HG03354 (cell line): ENCODE measurements around the gene RASL10A.

Source experiments
- ATAC-seq: cut with Tn5 transposase; IDR thresholded peaks from one replicate; pipeline ENCODE4 v1.9.1; 2021; ENCODE audit warnings: mild to moderate bottlenecking; ENCODE audit not compliant: unreplicated experiment, poor library complexity, severe bottlenecking

RASL10A gene

DNA sequence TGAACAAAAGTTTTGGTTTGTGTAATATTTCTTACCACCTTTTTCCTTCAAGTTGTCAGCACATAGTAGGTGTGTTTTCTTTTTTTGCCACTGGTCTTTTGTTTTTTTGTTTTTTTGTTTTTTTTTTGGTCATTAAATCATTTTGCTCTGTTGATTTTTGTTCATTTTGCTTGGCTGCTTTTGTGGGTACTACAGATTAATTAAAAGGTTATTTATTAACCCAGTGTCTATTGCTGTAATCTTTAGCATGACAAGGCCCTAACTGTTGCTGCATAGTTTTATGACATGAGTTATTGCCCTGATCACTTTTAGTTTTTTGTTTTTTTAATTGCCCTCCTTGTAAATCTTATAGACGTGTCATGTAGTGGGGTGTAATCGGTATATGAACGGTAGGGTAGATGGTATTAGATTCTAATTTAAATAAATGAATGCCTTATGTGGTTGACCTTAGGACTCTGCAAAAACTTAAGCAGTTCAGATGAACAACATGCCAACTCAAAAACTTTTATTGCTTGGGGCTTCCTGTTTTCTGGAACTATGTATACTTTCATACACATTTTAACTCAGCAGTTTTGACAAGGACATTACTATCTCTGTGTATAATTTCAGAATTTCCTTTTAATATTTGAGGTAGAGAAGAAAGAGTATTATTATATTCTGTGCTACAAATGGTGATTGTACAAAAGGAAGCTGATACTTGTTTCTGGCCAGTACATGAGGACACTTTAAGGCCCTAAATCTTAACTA is 39.5 kb downstream of the RASL10A start:
- ATAC-seq = no peak

GRCh38 chr22:29275167-29275566 is 40.3 kb downstream of the RASL10A start:
- ATAC-seq = no peak

DNA sequence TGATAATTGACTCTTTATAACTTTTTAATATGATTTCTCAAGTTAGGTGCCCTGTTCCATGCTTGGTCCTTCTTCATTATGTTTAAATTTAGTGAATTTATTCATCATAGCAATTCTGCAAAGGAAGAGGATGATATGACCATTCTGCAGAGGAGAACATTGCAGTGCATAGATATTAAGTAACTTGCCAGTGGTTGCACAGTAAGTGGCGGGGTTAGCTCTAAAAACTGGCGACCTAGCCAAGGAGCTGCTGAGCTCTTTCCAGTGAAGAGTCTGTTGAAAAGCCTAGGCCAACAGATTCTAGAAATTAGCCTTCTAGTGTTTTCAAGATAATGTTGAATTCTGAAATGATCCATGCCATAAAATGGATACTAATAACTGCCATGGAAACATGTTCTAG is 42.9 kb downstream of the RASL10A start:
- ATAC-seq = no peak

- ATAC-seq = no peak
Observed at GRCh38 chr22:29270475-29271271, 44.8 kb downstream of the RASL10A start.

- no peak for ATAC-seq
Observed at GRCh38 chr22:29269731-29270474, 45.6 kb downstream of the RASL10A start.

DNA sequence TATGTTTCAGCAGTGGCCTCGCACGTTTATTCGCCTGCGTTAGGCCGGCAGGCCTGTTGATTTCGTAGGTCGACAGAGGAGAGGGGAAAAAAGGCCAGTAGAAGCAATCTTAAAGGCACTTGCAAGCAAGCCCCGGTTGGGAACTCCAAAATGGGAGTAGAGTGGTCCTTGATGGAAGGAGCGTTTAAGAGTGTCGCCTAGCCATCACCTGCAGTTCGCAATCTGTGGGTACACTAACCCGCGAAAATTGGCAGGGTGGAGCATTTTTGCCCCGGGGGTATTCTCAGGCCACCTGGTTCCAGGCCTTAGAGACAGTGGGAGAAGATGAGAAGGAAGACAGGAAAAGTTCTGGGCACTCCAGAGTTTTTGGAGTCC is 46.3 kb downstream of the RASL10A start:
- no peak for ATAC-seq

DNA sequence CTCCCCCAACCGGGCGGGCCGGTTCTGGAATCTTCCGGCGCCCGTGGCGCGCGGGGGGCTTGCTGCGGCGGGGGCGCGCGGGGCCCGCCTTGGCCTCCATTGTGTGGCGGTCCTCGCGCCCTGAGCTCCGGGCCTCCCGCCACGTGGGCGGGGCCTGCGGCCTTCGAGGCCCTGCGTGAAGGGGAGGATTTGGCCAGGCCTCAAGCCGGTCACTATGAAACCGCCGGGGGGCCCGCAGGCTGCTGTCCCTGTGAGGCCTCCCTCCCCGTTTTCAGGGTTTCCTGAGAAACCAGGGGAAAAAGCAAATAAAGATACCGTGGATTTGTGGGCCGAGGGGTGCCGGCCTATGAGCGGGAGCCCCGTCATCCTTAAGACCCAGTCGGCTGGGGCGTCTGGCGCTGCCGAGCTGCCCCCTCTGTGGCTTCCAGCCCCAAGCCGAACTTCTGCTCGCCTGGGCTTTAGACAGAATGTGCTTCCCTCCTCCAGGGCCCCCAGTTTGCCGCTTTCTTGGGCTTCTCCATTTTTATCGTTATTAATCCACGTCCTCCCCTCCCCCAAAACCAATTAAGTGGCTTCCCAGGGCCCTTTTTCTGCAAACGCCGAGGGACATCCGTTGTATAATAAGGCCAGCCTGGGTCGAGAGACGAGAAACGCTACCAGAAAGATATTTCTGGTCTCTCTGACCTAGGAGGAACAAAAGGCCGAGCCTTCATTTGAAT is 46.8 kb downstream of the RASL10A start:
- ATAC-seq = peak; percentile 24

DNA sequence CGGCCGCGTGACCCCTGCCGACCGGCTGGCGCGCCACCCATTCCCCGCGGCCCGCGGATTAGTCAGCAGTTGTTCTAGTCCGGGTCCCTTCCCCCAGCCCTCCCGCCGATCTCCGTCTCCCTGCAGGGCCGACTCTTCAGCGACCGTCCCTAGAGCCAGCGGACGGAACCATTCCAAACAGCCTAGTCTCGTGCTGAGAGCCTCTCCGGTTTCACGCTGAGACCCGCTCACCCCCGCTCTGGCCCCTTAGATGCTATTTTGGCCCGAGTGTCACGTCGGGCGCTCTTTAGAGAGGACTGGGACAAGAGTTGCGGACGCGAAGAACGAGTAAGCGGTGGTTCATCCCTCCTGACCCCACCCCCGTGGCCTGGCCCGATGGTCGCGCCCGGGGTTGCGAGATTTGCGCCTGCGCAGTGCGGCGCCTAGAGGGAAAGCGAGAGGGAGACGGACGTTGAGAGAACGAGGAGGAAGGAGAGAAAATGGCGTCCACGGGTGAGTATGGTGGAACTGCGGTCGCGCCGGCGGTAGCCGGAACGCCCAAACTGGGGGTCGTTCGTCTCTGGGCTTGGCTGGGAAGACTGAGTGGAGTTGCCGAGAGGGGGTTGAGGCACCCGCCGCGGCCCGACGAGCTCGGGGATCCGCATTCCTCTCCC is 47.5 kb downstream of the RASL10A start, which contains the start of the genes EWSR1 and RHBDD3:
TSS of gene EWSR1 (plus strand) at position 411 of the 653 bp plus-strand sequence. CDS start at position 480, 69 bp downstream.
TSS of gene RHBDD3 (minus strand) at position 124 of the 653 bp plus-strand sequence. CDS start 2,355 bp downstream, outside the sequence.
- peak; percentile 81 for ATAC-seq

- ATAC-seq = no peak
Observed at GRCh38 chr22:29267462-29267857, 48.0 kb downstream of the RASL10A start.

DNA sequence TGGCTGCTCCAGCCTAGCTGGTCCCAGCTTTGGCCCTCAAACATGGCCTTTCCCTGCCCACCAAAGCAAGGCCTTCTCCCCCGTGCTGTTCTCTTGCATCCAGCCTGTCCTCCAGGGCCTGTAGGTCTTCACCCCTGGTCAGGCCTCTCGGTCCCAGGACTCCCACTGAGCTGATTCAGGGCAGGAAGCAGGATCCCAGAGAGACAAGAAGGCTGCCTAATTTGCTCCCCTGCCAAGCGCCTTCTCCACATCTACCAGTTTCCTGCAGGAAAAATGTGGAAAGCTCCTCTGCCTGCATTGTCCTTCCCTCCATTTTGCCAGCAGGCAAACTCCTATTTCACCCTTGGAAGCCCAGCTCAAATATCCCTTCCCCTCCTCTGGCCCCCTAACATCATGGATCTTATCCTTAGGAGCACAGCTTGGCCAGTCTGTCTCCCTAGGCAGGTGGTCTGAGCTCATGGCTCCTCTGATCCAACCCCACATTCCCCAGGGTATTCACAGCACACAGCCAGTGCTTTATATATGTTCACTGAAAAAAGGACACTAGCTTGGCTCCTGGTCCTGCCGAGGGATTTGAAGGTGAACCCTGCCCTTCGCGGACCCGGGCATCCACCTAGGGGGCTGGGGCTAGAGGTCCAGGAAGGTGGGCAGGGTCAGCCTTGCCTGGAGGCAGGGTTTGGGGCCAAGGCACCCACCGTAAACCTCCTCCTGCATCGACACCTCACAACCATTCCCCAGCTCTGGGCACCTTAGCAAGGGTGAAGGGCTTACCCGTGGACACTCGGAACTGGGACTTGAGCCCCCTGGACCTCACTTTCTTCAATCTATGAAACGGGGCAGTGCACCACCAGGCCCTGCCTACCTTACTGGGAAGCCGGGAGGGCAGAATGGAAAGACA is 48.7 kb downstream of the RASL10A start:
- ATAC-seq = no peak

- no peak for ATAC-seq
Observed at GRCh38 chr22:29265929-29266328, 49.6 kb downstream of the RASL10A start.

- no peak for ATAC-seq
Observed at GRCh38 chr22:29265305-29265704, 50.2 kb downstream of the RASL10A start.

DNA sequence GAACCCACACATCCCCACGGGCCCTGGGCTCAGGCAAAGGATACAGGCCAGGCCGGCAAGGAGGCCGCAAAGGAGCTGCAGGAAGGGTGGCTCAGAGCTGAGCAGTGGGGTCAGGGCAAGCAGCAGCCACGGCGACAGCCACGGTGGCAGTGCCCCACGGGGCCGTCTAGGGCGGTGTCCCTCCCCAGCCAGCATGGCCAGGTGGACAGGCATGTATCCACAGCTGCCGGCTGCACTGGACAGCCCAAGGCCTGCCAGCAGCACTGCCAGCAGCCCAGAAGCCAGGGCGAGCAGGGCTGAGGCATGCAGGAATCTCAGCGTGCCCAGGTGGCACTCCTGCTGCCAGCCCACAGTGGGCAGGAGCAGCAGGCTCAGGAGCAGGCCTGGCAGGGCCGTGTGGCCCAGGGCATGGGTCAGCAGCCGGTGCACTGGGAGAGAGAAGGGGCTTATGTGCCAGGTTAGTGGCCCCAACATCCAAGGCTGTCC is 51.7 kb downstream of the RASL10A start:
- ATAC-seq = no peak
